ENCODE measurements around the gene ITSN1. TPM values are rescaled to one million over a fixed set of nuclear protein-coding genes. Genes with fewer than 3 reads are reported as not detected.

Gene ITSN1
- total and polyA plus RNA-seq, 4 donors = 58.8 to 73.7 (median 63.4) TPM

GRCh38 chr21:33942426-33942825 lies 300.1 kb downstream of the ITSN1 start:
- Histone ChIP-seq H3K27ac (ENCODE audit: low read depth, low read length) (no peak overlapping the region), H3K36me3 (ENCODE audit: control insufficient read depth, insufficient read depth, low read length) (no peaks in the 10 kb centered on the region), H3K4me1 (ENCODE audit: control insufficient read depth, insufficient read depth, low read length) (peaks cover 4% of the 10 kb centered on the region), H3K4me3 (ENCODE audit: low read depth, low read length) (no peak overlapping the region), H3K27me3 (ENCODE audit: control insufficient read depth, insufficient read depth, low read length) (no peaks in the 10 kb centered on the region), H3K9me3 (ENCODE audit: control insufficient read depth, insufficient read depth, low read length) (no peaks in the 10 kb centered on the region)
- DNase-seq (ENCODE audit: low read depth in 4 of 6, low spot score in 6 of 6) = no peak

DNA sequence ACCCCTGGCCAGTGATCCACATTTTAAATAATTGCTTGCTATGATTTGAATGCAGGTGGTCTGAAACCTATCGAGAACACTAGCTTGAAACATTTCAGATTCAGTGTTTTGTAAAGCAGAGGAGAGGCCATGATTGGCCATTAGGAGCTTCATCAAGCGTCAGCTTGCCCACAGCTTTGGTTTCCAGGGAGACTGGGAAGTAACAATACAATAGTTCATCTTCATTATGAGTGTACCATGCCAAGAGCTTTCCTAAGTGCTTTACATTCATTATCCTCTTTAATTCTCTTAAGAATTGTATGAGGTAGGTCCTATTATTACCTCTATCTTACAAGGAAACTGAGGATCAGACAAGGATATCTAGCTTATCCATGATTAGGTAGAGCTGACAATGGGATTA lies 301.0 kb downstream of the ITSN1 start:
- Histone ChIP-seq H3K36me3 (ENCODE audit: control insufficient read depth, insufficient read depth, low read length) (no peaks in the 10 kb centered on the region), H3K4me3 (ENCODE audit: low read depth, low read length) (no peak overlapping the region), H3K4me1 (ENCODE audit: control insufficient read depth, insufficient read depth, low read length) (peaks cover 12% of the 10 kb centered on the region), H3K27ac (ENCODE audit: low read depth, low read length) (no peak overlapping the region), H3K27me3 (ENCODE audit: control insufficient read depth, insufficient read depth, low read length) (no peaks in the 10 kb centered on the region), H3K9me3 (ENCODE audit: control insufficient read depth, insufficient read depth, low read length) (no peaks in the 10 kb centered on the region)
- no peak for DNase-seq (ENCODE audit: low read depth in 4 of 6, low spot score in 6 of 6)
- WGBS (ENCODE audit: insufficient coverage) = 100% methylated on average over 1 of the region's 2 CpGs

DNA sequence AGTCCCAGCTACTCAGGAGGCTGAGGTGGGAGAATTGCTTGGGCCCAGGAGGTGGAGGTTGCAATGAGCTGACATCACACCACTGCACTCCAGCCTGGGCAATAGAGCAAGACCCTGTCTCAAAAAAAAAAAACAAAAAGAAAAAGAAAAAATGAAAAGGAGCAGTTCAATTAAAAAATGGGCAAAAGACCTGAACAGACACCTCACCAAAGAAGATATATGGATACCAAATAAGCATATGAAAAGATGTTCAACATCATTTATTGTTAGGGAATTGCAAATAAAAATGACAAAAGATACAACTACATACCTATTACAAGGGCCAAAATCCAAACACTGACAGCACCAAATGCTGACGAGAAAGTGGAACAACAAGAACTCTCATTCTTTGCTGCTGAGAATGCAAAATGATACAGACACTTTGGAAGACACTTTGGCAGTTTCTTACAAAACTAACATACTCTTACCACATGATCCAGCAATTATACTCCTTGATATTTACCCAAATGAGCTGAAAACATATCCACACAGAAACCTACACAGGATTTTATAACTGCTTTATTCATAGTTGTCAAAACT lies 302.0 kb downstream of the ITSN1 start:
- no peak overlapping the region for H3K4me3 ChIP-seq (ENCODE audit: low read depth, low read length)
- no peaks in the 10 kb centered on the region for H3K9me3 ChIP-seq (ENCODE audit: control insufficient read depth, insufficient read depth, low read length)
- peaks cover 22% of the 10 kb centered on the region for H3K4me1 ChIP-seq (ENCODE audit: control insufficient read depth, insufficient read depth, low read length)
- 89% methylated on average over 1 of the region's 1 CpG for WGBS (ENCODE audit: insufficient coverage)
- no peak overlapping the region for H3K27ac ChIP-seq (ENCODE audit: low read depth, low read length)
- H3K36me3 ChIP-seq (ENCODE audit: control insufficient read depth, insufficient read depth, low read length) = no peaks in the 10 kb centered on the region
- no peaks in the 10 kb centered on the region for H3K27me3 ChIP-seq (ENCODE audit: control insufficient read depth, insufficient read depth, low read length)
- DNase-seq (ENCODE audit: low read depth in 4 of 6, low spot score in 6 of 6) = no peak

GRCh38 chr21:33945652-33946270 lies 303.5 kb downstream of the ITSN1 start:
- H3K4me3 ChIP-seq (ENCODE audit: low read depth, low read length) = no peak overlapping the region
- peaks cover 23% of the 10 kb centered on the region for H3K4me1 ChIP-seq (ENCODE audit: control insufficient read depth, insufficient read depth, low read length)
- no peaks in the 10 kb centered on the region for H3K36me3 ChIP-seq (ENCODE audit: control insufficient read depth, insufficient read depth, low read length)
- no peaks in the 10 kb centered on the region for H3K9me3 ChIP-seq (ENCODE audit: control insufficient read depth, insufficient read depth, low read length)
- DNase-seq (ENCODE audit: low read depth in 4 of 6, low spot score in 6 of 6) = no peak
- 100% methylated on average over 1 of the region's 2 CpGs for WGBS (ENCODE audit: insufficient coverage)
- no peak overlapping the region for H3K27ac ChIP-seq (ENCODE audit: low read depth, low read length)
- H3K27me3 ChIP-seq (ENCODE audit: control insufficient read depth, insufficient read depth, low read length) = no peaks in the 10 kb centered on the region

- Histone ChIP-seq H3K4me1 (ENCODE audit: control insufficient read depth, insufficient read depth, low read length) (peaks cover 23% of the 10 kb centered on the region), H3K27me3 (ENCODE audit: control insufficient read depth, insufficient read depth, low read length) (no peaks in the 10 kb centered on the region), H3K4me3 (ENCODE audit: low read depth, low read length) (no peak overlapping the region), H3K27ac (ENCODE audit: low read depth, low read length) (peak overlapping the region; percentile 80), H3K9me3 (ENCODE audit: control insufficient read depth, insufficient read depth, low read length) (no peaks in the 10 kb centered on the region), H3K36me3 (ENCODE audit: control insufficient read depth, insufficient read depth, low read length) (no peaks in the 10 kb centered on the region)
- WGBS (ENCODE audit: insufficient coverage) = 16% methylated on average over 4 of the region's 9 CpGs
- DNase-seq (ENCODE audit: low read depth in 4 of 6, low spot score in 6 of 6) = peak in 3 of 6 donors; percentile 13 to 69 (median 50)
These were observed 305.3 kb downstream of the ITSN1 start for GRCh38 chr21:33947451-33948095.

GRCh38 chr21:33948096-33948950 lies 306.0 kb downstream of the ITSN1 start:
- 11% methylated on average over 12 of the region's 17 CpGs for WGBS (ENCODE audit: insufficient coverage)
- peaks cover 23% of the 10 kb centered on the region for H3K4me1 ChIP-seq (ENCODE audit: control insufficient read depth, insufficient read depth, low read length)
- H3K27ac ChIP-seq (ENCODE audit: low read depth, low read length) = peak overlapping the region; percentile 80
- no peak overlapping the region for H3K4me3 ChIP-seq (ENCODE audit: low read depth, low read length)
- H3K36me3 ChIP-seq (ENCODE audit: control insufficient read depth, insufficient read depth, low read length) = no peaks in the 10 kb centered on the region
- H3K9me3 ChIP-seq (ENCODE audit: control insufficient read depth, insufficient read depth, low read length) = no peaks in the 10 kb centered on the region
- DNase-seq (ENCODE audit: low read depth in 4 of 6, low spot score in 6 of 6) = peak; percentile 74 to 98 (median 81)
- H3K27me3 ChIP-seq (ENCODE audit: control insufficient read depth, insufficient read depth, low read length) = no peaks in the 10 kb centered on the region

GRCh38 chr21:33948951-33949444 lies 306.7 kb downstream of the ITSN1 start:
- DNase-seq (ENCODE audit: low read depth in 4 of 6, low spot score in 6 of 6) = no peak
- H3K27me3 ChIP-seq (ENCODE audit: control insufficient read depth, insufficient read depth, low read length) = no peaks in the 10 kb centered on the region
- 92% methylated on average over 6 of the region's 9 CpGs for WGBS (ENCODE audit: insufficient coverage)
- no peaks in the 10 kb centered on the region for H3K9me3 ChIP-seq (ENCODE audit: control insufficient read depth, insufficient read depth, low read length)
- peak overlapping the region; percentile 80 for H3K27ac ChIP-seq (ENCODE audit: low read depth, low read length)
- no peaks in the 10 kb centered on the region for H3K36me3 ChIP-seq (ENCODE audit: control insufficient read depth, insufficient read depth, low read length)
- H3K4me3 ChIP-seq (ENCODE audit: low read depth, low read length) = no peak overlapping the region
- H3K4me1 ChIP-seq (ENCODE audit: control insufficient read depth, insufficient read depth, low read length) = peaks cover 23% of the 10 kb centered on the region

Other genes with a start within 250 kb of the ITSN1 start
- 10 to 100 TPM; 67.1 to 67.2 TPM for gene IFNGR2, start 239.1 kb upstream of the ITSN1 start, total RNA-seq
- 10 to 100 TPM; 67.1 to 77.7 TPM for gene IFNGR2, start 239.1 kb upstream of the ITSN1 start, polyA plus RNA-seq (ENCODE audit: insufficient read length in 2 of 2)
- 10 to 100 TPM; 43.7 to 75.2 TPM for gene TMEM50B, start 162.5 kb upstream of the ITSN1 start, total RNA-seq
- gene TMEM50B, start 162.5 kb upstream of the ITSN1 start, polyA plus RNA-seq (ENCODE audit: insufficient read length in 2 of 2) = 10 to 100 TPM; 61.4 to 80.9 TPM
- 1 to 10 TPM; 5.4 to 6.2 TPM for gene DNAJC28, start 150.8 kb upstream of the ITSN1 start, total RNA-seq
- 1 to 10 TPM; 5.6 to 5.9 TPM for gene DNAJC28, start 150.8 kb upstream of the ITSN1 start, polyA plus RNA-seq (ENCODE audit: insufficient read length in 2 of 2)
- gene GART, start 100.4 kb upstream of the ITSN1 start, total RNA-seq = 10 to 100 TPM; 54.3 to 61.1 TPM
- 10 to 100 TPM; 70.4 to 80.7 TPM for gene GART, start 100.4 kb upstream of the ITSN1 start, polyA plus RNA-seq (ENCODE audit: insufficient read length in 2 of 2)
- 100 to 1,000 TPM; 190 to 232 TPM for gene SON, start 99.5 kb upstream of the ITSN1 start, total RNA-seq
- gene SON, start 99.5 kb upstream of the ITSN1 start, polyA plus RNA-seq (ENCODE audit: insufficient read length in 2 of 2) = 100 to 1,000 TPM; 241 to 263 TPM
- gene DONSON, start 53.8 kb upstream of the ITSN1 start, total RNA-seq = 10 to 100 TPM; 26.9 to 28.0 TPM
- 10 to 100 TPM; 42.5 to 44.1 TPM for gene DONSON, start 53.8 kb upstream of the ITSN1 start, polyA plus RNA-seq (ENCODE audit: insufficient read length in 2 of 2)
- gene CRYZL1, start 760 bp upstream of the ITSN1 start, total RNA-seq = 10 to 100 TPM; 37.4 to 49.8 TPM
- gene CRYZL1, start 760 bp upstream of the ITSN1 start, polyA plus RNA-seq (ENCODE audit: insufficient read length in 2 of 2) = 10 to 100 TPM; 52.1 to 63.3 TPM

All from spinal cord (tissue), 10 donors.